Mucosa of gallbladder (tissue), 1 donor: Measurements from ENCODE around the gene TSSC4. TPM values are rescaled to one million over a fixed set of nuclear protein-coding genes. Genes with fewer than 3 reads are reported as not detected.

Source experiments
- DNase-seq: peaks from one replicate; pipeline ENCODE4 v3.0.0-alpha.2; 2020; ENCODE audit warnings: low spot score
- total RNA-seq: library from RNA; stranded (reverse); gene quantifications from one replicate; pipeline ENCODE4 v1.2.1, GENCODE V29; 2021
- donor health status: DM: no; HTN: no; CAD: no.

TSSC4 gene
- total RNA-seq, 1 donor from 2014 or later = 50.5 TPM

GRCh38 chr11:2386591-2386990 lies 14.0 kb upstream of the TSSC4 start:
- DNase-seq = no peak

GRCh38 chr11:2387266-2387987 lies 13.1 kb upstream of the TSSC4 start:
- no peak for DNase-seq

DNA sequence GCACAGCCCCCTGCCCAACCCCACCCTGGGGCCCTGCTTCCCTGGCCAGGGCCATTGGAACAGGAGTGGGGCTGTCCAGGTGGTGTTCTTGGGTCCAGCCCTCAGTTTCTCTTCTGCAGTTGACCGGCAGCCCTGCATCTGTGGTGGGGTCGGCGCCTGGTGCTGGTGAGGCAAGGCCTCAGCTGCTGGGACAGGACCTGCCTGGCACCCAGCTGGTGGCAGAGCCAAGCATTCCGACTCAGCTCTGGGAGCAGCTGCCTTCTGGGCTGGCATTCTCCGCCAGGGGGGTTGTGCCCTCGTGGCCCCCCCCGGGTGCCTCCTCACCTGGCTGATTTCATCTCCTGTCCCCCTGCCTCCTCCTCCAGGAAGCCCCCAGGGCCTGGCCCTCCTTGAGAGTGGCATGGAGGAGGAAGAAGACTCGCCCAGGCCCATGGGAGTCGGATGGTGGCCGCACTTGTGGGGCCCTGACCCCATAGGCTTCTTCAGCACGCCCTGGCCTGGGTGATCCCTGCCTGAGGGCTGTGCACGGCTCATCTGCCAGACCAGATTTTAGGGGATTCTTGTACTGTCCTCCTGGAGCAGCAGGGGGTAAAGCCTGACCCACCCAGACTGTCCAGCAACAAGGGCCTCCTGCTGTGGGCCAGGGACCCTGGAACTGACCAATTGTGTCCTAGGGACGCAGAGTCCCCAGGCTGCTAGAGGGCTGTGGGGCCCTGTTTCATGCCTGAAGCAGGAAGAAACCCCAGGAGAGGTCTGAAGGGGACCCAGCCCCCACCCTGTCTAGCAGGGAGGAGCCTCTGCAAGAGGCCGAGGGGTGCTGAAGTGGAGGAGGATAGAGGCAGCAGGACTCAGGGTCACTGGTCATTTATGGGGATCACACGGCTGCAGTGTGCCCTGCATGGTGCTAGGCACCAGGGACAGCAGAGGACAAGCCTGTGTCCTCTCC lies 11.8 kb upstream of the TSSC4 start:
- DNase-seq = no peak

DNA sequence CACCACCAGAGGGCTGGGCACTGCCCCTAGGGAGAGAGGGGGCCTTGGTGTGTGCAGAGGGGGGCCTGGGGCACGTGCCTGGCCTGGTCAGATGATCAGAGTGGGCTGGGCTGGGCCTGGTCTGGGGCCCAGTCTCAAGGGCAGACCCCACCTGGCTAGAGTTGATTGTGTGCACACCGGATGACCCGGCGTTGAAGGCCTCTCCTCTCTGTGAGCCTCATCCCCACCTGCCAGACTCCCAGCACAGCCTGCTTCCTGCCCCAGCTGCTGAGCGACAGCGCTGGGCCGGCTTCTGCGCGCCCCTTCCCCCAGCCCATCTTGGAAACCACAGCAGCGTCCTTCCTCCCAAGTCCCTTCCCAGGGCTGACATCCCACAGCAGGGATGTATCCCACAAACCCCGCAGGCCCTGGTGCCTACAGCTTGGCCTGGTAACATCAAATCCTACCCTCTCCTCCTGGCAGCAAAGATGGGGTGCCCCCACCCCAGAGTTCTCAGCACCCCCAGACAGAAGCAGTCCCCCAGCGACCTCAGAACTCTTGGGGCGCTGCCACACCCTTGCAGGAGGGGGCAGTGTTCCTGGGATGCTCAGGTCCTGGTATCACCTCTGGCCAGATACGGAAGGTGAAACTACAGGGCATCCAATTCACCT lies 11.0 kb upstream of the TSSC4 start:
- DNase-seq = no peak

- no peak for DNase-seq
Observed at GRCh38 chr11:2390091-2390724, 10.3 kb upstream of the TSSC4 start.

GRCh38 chr11:2390725-2391151 lies 9.8 kb upstream of the TSSC4 start:
- DNase-seq = no peak

DNA sequence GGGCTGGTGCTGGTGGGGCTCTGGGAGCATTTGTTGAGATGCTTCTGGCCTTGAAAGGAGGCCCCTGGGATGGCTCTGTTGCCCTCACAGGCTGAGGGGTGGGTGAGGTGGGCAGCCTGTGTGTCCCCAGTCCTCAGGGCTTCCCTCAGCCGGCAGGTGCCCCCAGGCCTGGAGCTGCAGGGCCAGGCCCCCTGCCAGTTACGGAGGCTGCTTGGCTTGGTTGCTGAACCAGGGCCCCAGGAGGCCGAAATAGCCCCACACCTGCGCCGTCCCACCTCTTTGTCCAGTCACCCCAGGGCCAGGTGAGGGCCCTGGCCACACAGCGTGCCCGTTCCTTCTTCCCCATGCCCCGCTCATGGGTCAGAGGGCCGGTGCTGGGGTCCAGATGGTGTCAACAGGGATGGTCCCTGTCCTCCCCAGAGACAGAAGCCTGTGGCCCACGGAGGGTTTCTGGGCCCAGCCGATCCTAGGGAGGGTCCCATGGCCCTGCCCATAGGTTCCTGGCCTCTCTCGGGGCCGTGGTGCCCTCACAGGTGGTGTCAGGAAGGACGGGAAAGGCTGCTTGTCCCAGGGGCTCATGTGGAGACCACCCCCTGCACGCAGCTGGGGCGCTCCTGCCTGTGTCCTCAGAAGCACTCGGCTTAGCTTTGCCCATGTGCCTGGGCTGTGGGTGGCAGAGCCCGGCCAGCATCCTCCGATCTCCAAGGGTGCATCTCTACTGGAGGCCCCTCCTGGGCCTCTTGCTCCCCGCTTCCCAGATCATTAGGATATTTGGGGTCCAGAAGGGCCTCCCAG lies 9.2 kb upstream of the TSSC4 start:
- no peak for DNase-seq

- DNase-seq = no peak
Observed at GRCh38 chr11:2392241-2392959, 8.2 kb upstream of the TSSC4 start.

GRCh38 chr11:2393111-2393868 lies 7.3 kb upstream of the TSSC4 start:
- no peak for DNase-seq

DNA sequence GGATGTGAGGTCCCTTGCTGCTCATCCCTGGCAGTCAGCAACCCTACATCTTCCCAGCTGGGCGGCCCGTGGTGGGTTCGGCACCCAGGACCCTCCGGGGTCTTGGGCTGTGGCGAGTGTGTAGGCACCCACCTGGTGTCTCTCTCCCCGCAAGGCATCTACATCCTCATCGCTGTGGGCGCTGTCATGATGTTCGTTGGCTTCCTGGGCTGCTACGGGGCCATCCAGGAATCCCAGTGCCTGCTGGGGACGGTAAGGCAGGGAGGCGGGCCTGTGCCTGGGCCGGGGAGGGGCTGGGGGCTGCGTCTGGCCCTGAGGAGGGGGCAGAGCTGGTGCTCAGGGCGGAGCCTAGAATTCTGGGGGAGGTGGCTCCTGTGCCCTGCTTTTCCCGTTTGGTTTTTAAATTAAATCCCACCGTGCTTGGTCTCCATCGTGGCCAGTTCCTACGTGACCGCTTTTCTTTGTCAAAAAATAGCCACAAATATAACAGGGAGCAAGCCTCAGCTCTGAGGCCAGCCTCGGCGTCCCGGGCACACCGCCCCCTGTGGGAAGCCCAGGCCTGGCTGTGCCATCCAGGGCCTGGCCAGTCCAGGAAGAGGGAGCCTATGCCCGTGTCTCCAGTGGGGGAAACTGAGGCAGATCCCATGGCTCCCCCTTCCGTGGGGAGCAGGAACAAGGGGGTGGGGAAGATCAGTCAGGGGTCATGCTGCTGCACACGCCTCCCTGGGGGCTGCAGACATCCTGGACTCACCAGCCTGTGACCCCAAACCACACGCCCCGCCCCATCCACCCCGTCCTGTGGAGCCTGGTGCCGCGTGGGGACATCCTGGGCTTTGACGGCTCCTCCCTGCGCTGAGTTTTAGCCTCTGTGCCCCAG lies 6.4 kb upstream of the TSSC4 start:
- DNase-seq = no peak

DNA sequence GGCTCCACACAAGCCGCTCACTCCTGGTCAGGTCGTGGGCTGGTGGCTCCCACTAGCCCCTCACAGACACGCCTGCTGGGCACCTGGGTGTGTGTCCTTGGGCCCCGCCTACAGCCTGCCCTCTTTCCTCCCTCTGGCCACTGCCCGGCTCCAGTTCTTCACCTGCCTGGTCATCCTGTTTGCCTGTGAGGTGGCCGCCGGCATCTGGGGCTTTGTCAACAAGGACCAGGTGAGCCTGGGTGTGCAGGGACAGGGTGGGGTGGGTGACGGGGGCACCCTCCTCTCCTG lies 5.8 kb upstream of the TSSC4 start:
- DNase-seq = no peak

GRCh38 chr11:2395211-2395730 lies 5.3 kb upstream of the TSSC4 start:
- no peak for DNase-seq

DNA sequence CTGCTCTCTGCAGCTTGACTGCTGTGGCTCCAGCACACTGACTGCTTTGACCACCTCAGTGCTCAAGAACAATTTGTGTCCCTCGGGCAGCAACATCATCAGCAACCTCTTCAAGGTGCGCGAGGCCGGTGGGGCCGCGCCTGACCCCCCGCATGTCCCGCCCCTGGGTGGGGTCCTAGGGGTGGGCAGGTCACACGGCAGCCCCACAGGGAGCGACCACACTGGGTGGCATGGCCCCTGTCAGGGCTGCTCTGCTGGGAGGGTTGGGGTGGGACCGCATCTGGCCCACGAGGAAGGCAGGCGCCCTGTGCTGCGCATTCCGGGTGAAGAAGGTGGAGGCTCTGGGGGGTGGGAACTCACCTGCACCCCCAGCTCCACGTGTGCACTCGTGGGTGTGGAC lies 4.7 kb upstream of the TSSC4 start:
- DNase-seq = no peak

GRCh38 chr11:2396471-2396870 lies 4.1 kb upstream of the TSSC4 start:
- no peak for DNase-seq

GRCh38 chr11:2397005-2397404 lies 3.5 kb upstream of the TSSC4 start:
- no peak for DNase-seq

- no peak for DNase-seq
Observed at GRCh38 chr11:2398664-2399355, 1.7 kb upstream of the TSSC4 start.

- no peak for DNase-seq
Observed at GRCh38 chr11:2399488-2400068, 972 bp upstream of the TSSC4 start.
